ENCODE measurements around the gene NPDC1. TPM values are rescaled to one million over a fixed set of nuclear protein-coding genes. Genes with fewer than 3 reads are reported as not detected.

The NPDC1 gene
- total RNA-seq, 2 donors from 2014 or later, result 72.1 to 105 TPM

DNA sequence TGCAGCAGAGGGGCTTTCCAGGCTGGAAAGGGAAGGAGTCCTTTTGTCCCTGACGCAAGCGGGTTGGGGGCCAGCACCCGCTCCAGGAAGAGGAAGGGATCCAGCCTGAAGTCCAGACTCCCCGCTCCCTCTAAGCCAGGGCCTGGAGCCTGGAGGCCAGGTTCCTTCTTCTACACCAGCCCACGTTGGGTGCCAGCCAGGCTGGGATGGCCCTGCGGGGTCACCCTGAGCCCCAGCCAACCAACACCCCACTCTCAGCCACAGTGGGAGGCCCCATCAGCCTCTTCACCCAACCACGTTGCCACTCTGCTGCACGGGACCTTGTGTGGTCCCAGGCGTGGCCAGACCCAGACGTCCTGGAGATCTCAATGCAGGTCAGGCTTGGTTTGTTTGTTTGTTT lies 13.1 kb downstream of the NPDC1 start:
- Histone ChIP-seq H3K27ac (peak overlapping the region in 1 of 4 donors; percentile 58), H3K27me3 (no peaks in the 10 kb centered on the region), H3K4me3 (no peak overlapping the region), H3K4me1 (peaks cover 27% of the 10 kb centered on the region), H3K9me3 (no peaks in the 10 kb centered on the region), H3K36me3 (replicated peaks in 1 of 2; ENCODE audit: insufficient read depth in 1 of 2, low read depth in 2 of 2) (no peaks in the 10 kb centered on the region)
- 75 to 89% methylated on average over 6 to 10 of the region's 10 CpGs for WGBS, 2 donors
- TF ChIP-seq POLR2A (IDR thresholded peaks at IDR 0.05) (peak in 1 of 3 donors; percentile 23), CTCF (IDR thresholded peaks at IDR 0.05) (no peak)
- ATAC-seq (no peak), DNase-seq (peak in 2 of 4 donors; percentile 28 to 67)
- intact Hi-C loops (cut with DNase I), result no loop called here

- Histone ChIP-seq H3K36me3 (replicated peaks in 1 of 2; ENCODE audit: insufficient read depth in 1 of 2, low read depth in 2 of 2) (no peaks in the 10 kb centered on the region), H3K9me3 (no peaks in the 10 kb centered on the region), H3K27ac (peak within 1 kb of the TSS in 1 of 4 donors; percentile 58), H3K27me3 (no peaks in the 10 kb centered on the region), H3K4me1 (peaks cover 33% of the 10 kb centered on the region), H3K4me3 (no peak within 1 kb of the TSS)
- intact Hi-C loops (cut with DNase I), result no loop called here
- 60 to 72% methylated on average over 5 to 16 of the region's 16 CpGs for WGBS, 2 donors
- no peak for TF ChIP-seq POLR2A (IDR thresholded peaks at IDR 0.05)
- no peak for TF ChIP-seq CTCF (IDR thresholded peaks at IDR 0.05)
- DNase-seq, result no peak
- ATAC-seq, result no peak
Observed at GRCh38 chr9:137031904-137032640, 13.9 kb downstream of the NPDC1 start, which contains the start of gene FUT7. Gene FUT7, minus strand, starts transcription at chr9:137032088. Its CDS starts 97 bp downstream, at chr9:137031991.

DNA sequence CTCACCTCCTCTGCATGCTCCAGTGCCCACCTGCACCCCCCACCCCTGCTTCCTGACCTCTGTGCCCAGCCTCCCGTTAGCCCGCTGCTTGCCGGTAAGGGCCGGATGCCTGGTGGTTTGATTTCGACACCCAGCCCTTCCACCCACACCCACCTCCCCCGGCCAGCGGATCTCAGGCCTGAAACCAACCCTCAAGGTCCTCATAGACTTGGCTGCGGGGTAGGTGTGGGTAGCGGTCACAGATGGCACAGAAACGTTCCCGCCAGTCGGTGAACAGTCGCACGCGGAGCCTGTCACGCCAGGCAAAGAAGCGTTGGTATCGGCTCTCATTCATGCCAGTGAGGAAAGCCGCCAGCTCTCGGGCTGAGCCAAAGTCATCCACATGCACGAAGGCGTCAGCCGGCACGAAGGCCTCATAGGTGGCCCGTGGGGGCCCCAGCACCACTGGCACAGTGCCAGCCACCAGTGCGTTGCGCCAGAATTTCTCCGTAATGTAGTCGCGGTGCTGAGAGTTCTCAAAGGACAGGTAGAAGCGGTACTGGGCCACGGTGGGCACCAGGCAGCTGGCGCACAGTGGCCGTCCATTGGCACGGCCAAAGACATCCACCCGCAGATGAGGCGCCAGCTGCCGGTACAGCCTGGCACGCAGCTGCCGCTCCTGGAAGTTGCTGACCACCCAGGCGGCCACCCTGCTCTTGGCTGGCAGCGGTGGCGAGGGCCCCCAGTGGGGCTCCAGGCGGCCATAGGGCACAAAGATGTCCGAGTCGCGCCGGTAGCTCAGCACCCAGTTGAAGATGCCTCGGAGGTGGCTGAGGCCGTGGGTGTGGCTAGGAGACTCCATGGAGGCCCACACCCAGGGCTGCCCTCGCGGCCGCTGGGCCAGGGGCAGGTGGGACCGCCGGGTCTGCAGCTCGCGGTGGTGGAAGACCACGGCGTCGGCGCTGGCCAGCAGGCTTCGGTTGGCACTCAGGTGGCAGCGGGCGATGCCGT lies 15.1 kb downstream of the NPDC1 start:
- Histone ChIP-seq H3K4me1 (peaks cover 45% of the 10 kb centered on the region), H3K27ac (no peak overlapping the region), H3K36me3 (replicated peaks in 1 of 2; ENCODE audit: insufficient read depth in 1 of 2, low read depth in 2 of 2) (no peaks in the 10 kb centered on the region), H3K4me3 (no peak overlapping the region), H3K27me3 (no peaks in the 10 kb centered on the region), H3K9me3 (no peaks in the 10 kb centered on the region)
- 84 to 88% methylated on average over 23 to 63 of the region's 65 CpGs for WGBS, 2 donors
- no peak for TF ChIP-seq CTCF (IDR thresholded peaks at IDR 0.05)
- TF ChIP-seq POLR2A (IDR thresholded peaks at IDR 0.05), result no peak
- ATAC-seq (no peak), DNase-seq (no peak)
- intact Hi-C loops (cut with DNase I), result no loop called here

DNA sequence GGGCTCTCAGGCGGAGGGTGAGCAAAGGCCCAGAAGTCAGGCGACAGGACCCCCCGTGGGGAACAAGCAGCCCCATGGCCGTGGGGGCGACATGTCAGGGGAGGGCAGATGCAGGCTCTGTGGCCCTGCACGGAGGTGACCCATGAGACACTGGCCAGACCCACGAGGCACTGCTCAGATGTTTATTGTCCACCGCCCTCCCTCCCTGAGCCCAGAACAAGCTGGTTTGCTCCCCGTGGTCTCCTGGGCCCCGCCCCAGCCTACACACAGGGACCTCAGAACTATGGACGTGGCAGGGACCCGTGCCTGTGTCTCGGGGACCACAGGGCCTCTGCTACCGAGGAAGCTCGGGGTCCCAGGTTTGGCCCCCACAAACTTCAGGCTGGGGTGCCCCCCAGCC lies 16.0 kb downstream of the NPDC1 start:
- TF ChIP-seq POLR2A (IDR thresholded peaks at IDR 0.05) (no peak), CTCF (IDR thresholded peaks at IDR 0.05) (no peak)
- Histone ChIP-seq H3K4me3 (no peak overlapping the region), H3K27me3 (no peaks in the 10 kb centered on the region), H3K27ac (no peak overlapping the region), H3K36me3 (replicated peaks in 1 of 2; ENCODE audit: insufficient read depth in 1 of 2, low read depth in 2 of 2) (no peaks in the 10 kb centered on the region), H3K4me1 (peaks cover 47% of the 10 kb centered on the region), H3K9me3 (no peaks in the 10 kb centered on the region)
- no peak for ATAC-seq
- 36 to 74% methylated on average over 3 to 14 of the region's 15 CpGs for WGBS, 2 donors
- DNase-seq, result no peak
- intact Hi-C loops (cut with DNase I), result no loop called here

Measured in body of pancreas (tissue), 4 donors.